WI38 (cell line): ENCODE measurements around the gene BCL11A.

ENCODE experiments used
- H3K4me3 ChIP-seq: 2 replicates; pipeline ENCODE4 v1.5.1; 2011; ENCODE audit warnings: low read depth, mild to moderate bottlenecking, control low read depth, low read length
- TF ChIP-seq, protein P1 (sequence below): IDR thresholded peaks from 2 replicates; pipeline ENCODE4 v1.5.1; 2012; ENCODE audit warnings: low read depth, mild to moderate bottlenecking, control low read depth, low read length

Gene BCL11A

DNA sequence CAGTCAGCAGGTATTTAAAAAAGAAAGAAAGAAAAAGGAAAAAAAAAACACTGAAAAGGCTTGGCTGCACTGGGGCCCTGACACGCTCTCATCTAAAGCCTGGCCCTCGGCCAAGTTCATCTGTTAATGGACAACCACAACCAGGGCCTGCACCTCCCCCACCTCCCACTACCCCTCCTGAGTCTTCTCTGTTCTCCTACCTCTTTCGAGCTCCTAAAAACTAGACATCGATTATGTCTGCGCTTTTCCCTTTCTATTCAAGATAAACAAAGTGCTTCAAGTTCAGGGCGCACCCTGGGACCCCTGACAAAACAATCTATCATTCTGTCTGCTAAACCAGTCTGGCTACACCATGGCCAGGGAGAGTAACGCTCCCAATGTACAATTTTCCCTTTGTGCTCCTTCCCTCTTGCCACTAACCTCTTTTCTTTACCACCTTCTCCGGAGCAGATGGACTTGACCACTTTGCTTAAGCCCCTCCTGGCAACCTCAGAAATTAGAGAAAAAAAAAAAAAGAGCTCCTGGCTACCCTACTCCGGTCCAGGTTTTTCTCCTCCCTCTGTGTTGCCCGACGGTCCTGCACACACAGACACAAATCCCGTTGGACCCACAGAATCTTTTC lies 22.7 kb downstream of the BCL11A start:
- H3K4me3 ChIP-seq, result no peak overlapping the region
- TF ChIP-seq, protein P1, sequence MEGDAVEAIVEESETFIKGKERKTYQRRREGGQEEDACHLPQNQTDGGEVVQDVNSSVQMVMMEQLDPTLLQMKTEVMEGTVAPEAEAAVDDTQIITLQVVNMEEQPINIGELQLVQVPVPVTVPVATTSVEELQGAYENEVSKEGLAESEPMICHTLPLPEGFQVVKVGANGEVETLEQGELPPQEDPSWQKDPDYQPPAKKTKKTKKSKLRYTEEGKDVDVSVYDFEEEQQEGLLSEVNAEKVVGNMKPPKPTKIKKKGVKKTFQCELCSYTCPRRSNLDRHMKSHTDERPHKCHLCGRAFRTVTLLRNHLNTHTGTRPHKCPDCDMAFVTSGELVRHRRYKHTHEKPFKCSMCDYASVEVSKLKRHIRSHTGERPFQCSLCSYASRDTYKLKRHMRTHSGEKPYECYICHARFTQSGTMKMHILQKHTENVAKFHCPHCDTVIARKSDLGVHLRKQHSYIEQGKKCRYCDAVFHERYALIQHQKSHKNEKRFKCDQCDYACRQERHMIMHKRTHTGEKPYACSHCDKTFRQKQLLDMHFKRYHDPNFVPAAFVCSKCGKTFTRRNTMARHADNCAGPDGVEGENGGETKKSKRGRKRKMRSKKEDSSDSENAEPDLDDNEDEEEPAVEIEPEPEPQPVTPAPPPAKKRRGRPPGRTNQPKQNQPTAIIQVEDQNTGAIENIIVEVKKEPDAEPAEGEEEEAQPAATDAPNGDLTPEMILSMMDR, result no peak

- H3K4me3 ChIP-seq, result no peak overlapping the region
- TF ChIP-seq, protein P1, result no peak
Observed at GRCh38 chr2:60529785-60530627, 23.4 kb downstream of the BCL11A start.

DNA sequence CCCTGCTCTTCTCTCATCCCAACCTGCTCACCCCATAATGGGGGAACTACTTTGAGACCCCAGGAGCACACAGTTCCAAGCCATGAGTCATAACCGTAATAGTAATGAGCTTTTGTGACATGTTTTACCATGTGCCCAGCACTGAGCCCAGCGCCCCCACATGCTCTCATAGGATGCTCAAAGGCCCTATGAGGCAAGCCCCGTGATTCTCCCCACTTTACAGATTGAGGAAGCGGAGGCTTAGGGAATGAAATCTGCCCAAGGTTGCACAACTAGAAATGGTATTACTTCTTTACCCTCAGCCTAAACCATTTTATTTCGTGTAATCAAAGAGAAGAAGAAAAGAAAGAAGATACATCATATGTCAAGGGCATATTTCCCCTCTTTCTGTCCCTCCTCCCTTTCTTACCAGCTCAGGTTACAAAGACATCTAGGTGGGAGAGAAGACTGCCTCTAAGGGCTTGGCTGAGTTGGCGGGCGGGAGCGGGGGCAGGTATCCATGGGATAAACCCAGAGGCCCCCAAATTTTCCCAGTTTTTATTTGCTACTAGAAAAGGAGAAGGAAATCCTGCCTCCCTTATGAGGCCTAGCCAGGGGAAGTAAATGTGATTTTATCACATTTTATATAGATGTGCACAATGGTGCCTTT lies 24.2 kb downstream of the BCL11A start:
- H3K4me3 ChIP-seq, result no peak overlapping the region
- TF ChIP-seq, protein P1, result no peak

GRCh38 chr2:60528281-60529020 lies 25.0 kb downstream of the BCL11A start:
- H3K4me3 ChIP-seq, result no peak overlapping the region
- TF ChIP-seq, protein P1, result no peak

- H3K4me3 ChIP-seq, result no peak overlapping the region
- TF ChIP-seq, protein P1, result no peak
Observed at GRCh38 chr2:60527762-60528161, 25.7 kb downstream of the BCL11A start.

GRCh38 chr2:60526623-60527022 lies 26.8 kb downstream of the BCL11A start:
- no peak overlapping the region for H3K4me3 ChIP-seq
- TF ChIP-seq, protein P1, result no peak
